GM12891 (cell line): ENCODE measurements around the gene SEMA3G.

Source experiments
- PAX5 ChIP-seq: IDR thresholded peaks from 2 replicates; pipeline ENCODE4 v1.6.1; 2011; ENCODE audit warnings: low read length, moderate library complexity, mild to moderate bottlenecking; ENCODE audit not compliant: insufficient read depth, severe bottlenecking
- POLR2A ChIP-seq: IDR thresholded peaks from 2 replicates; pipeline ENCODE4 v1.6.1; 2011; ENCODE audit warnings: low read depth, low read length, control low read depth
- POLR2AphosphoS5 ChIP-seq: IDR thresholded peaks from 2 replicates; pipeline ENCODE4 v1.6.1; 2011; ENCODE audit warnings: low read depth, low read length, control low read depth
- POU2F2 ChIP-seq: IDR thresholded peaks from 2 replicates; pipeline ENCODE4 v1.6.1; 2011; ENCODE audit warnings: low read depth, mild to moderate bottlenecking, control low read depth, low read length, moderate library complexity
- SPI1 ChIP-seq: IDR thresholded peaks from 2 replicates; pipeline ENCODE4 v1.6.1; 2011; ENCODE audit warnings: low read depth, low read length, control low read depth
- TAF1 ChIP-seq: IDR thresholded peaks from 2 replicates; pipeline ENCODE4 v1.6.1; 2011; ENCODE audit warnings: low read depth, low read length, control low read depth

GRCh38 chr3:52454938-52455282 is 10.0 kb upstream of the SEMA3G start:
- TF ChIP-seq POLR2A (no peak), POLR2AphosphoS5 (no peak), TAF1 (no peak; the same call in 1 of the 2 replicates), PAX5 (no peak), SPI1 (no peak), POU2F2 (no peak)
